Adrenal gland (tissue), 5 donors: Measurements from ENCODE around the gene C1QTNF5.

Experiments used
- POLR2A ChIP-seq, 2 donors: fragments of 450-650 bp; IDR thresholded peaks; one replicate each; pipeline ENCODE4 v1.6.1; 2017; ENCODE audit warnings: antibody characterized with exemption in 2 of 2, mild to moderate bottlenecking in 2 of 2, moderate library complexity in 1 of 2
- TF ChIP-seq, protein P1 (sequence below), 6 experiments: fragments of 450-650 bp in 4 of 6; fragments of 200-600 bp in 2 of 6; sonication (generic) in 1 of 6; IDR thresholded peaks; 1 replicate in 5 of 6; 2 replicates in 1 of 6; pipeline versions ENCODE4 v1.5.1 to v1.8.0; 2016 to 2021; ENCODE audit warnings: antibody characterized with exemption in 6 of 6, mild to moderate bottlenecking in 2 of 6, moderate library complexity in 1 of 6
- donor health status: DM: no; HTN: no; CAD: no.

DNA sequence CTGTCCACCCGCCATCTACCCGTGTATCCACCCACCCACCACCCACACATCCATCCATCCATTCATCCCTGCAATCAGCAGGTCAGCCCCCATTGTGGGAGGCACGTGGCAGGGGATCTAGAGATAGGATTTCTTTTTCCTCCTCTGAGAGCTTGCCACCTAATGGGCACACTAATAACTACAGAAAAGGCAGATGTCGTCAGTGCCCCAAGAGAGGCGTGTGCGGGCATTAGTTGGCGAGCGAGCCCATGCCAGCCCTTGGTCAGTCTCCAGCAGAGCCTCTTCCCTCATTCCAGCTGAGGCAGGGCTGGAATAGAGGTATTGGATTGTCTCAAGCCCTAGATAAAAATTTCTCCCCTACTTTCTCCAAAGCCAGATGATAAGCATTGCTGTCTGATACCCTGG is 31.1 kb upstream of the C1QTNF5 start:
- TF ChIP-seq, protein P1, sequence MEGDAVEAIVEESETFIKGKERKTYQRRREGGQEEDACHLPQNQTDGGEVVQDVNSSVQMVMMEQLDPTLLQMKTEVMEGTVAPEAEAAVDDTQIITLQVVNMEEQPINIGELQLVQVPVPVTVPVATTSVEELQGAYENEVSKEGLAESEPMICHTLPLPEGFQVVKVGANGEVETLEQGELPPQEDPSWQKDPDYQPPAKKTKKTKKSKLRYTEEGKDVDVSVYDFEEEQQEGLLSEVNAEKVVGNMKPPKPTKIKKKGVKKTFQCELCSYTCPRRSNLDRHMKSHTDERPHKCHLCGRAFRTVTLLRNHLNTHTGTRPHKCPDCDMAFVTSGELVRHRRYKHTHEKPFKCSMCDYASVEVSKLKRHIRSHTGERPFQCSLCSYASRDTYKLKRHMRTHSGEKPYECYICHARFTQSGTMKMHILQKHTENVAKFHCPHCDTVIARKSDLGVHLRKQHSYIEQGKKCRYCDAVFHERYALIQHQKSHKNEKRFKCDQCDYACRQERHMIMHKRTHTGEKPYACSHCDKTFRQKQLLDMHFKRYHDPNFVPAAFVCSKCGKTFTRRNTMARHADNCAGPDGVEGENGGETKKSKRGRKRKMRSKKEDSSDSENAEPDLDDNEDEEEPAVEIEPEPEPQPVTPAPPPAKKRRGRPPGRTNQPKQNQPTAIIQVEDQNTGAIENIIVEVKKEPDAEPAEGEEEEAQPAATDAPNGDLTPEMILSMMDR (IDR thresholded peaks at IDR 0.05) = peak in 5 of 6 experiments; percentile 39 to 56 (median 41)
- peak in 1 of 2 donors; percentile 55 for TF ChIP-seq POLR2A (IDR thresholded peaks at IDR 0.05)
